ENCODE data around the gene MAP3K5. TPM values are rescaled to one million over a fixed set of nuclear protein-coding genes. Genes with fewer than 3 reads are reported as not detected.

Gene MAP3K5
- total RNA-seq, 1 experiment from 2014 or later, result 15.8 TPM

GRCh38 chr6:136699358-136699757 is 92.9 kb downstream of the MAP3K5 start:
- Mint-ChIP-seq H3K4me3 (ENCODE audit: low read depth, unreplicated experiment) (no peak overlapping the region), H3K4me1 (ENCODE audit: low read depth, unreplicated experiment) (peaks cover 28% of the 10 kb centered on the region), H3K9me3 (ENCODE audit: low read depth, unreplicated experiment) (no peaks in the 10 kb centered on the region), H3K27ac (ENCODE audit: unreplicated experiment) (peak overlapping the region; percentile 45), H3K27me3 (ENCODE audit: unreplicated experiment) (no peaks in the 10 kb centered on the region), H3K36me3 (ENCODE audit: insufficient read depth, unreplicated experiment) (no peaks in the 10 kb centered on the region)
- DNase-seq, result no peak
- CTCF ChIA-PET, result no interaction called here
- intact Hi-C loops (cut with micrococcal nuclease; ENCODE audit: unreplicated experiment), result no loop called here
- BruUV-seq (replicated peaks), result no TSS peak
- TF ChIP-seq, protein P1, sequence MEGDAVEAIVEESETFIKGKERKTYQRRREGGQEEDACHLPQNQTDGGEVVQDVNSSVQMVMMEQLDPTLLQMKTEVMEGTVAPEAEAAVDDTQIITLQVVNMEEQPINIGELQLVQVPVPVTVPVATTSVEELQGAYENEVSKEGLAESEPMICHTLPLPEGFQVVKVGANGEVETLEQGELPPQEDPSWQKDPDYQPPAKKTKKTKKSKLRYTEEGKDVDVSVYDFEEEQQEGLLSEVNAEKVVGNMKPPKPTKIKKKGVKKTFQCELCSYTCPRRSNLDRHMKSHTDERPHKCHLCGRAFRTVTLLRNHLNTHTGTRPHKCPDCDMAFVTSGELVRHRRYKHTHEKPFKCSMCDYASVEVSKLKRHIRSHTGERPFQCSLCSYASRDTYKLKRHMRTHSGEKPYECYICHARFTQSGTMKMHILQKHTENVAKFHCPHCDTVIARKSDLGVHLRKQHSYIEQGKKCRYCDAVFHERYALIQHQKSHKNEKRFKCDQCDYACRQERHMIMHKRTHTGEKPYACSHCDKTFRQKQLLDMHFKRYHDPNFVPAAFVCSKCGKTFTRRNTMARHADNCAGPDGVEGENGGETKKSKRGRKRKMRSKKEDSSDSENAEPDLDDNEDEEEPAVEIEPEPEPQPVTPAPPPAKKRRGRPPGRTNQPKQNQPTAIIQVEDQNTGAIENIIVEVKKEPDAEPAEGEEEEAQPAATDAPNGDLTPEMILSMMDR (IDR thresholded peaks at IDR 0.05; ENCODE audit: unreplicated experiment), result no peak

DNA sequence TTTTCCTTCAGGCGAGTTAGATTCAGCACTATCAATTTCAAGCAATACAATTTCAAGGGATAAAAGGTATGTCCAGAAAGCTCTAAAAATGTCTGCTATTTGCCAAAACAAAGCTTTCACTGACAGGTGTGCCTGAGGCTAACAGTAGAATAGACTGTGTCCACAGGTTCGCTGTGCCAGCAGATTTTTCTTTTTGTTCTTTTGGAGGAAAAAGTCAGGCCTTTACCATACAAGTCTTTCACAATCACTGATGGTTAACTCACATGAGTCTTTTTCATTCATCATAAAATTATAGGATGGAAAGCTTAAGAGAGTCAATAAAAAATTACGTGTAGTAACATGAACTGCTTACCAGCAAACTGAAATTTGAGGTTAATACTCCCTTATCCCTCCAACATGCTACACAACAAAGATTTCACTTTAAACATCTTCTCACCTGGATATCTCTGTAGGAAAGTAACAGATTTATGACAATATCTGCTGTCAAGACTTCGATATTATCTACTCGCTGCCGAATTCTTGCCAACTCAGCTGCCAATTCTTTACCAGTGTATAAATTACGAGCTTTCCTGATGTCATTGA is 95.4 kb downstream of the MAP3K5 start:
- Mint-ChIP-seq H3K9me3 (ENCODE audit: low read depth, unreplicated experiment) (no peaks in the 10 kb centered on the region), H3K4me3 (ENCODE audit: low read depth, unreplicated experiment) (no peak overlapping the region), H3K27ac (ENCODE audit: unreplicated experiment) (no peak overlapping the region), H3K36me3 (ENCODE audit: insufficient read depth, unreplicated experiment) (no peaks in the 10 kb centered on the region), H3K4me1 (ENCODE audit: low read depth, unreplicated experiment) (peaks cover 28% of the 10 kb centered on the region), H3K27me3 (ENCODE audit: unreplicated experiment) (no peaks in the 10 kb centered on the region)
- no peak for DNase-seq
- CTCF ChIA-PET, result no interaction called here
- intact Hi-C loops (cut with micrococcal nuclease; ENCODE audit: unreplicated experiment), result no loop called here
- TF ChIP-seq, protein P1 (IDR thresholded peaks at IDR 0.05; ENCODE audit: unreplicated experiment), result no peak
- no TSS peak for BruUV-seq (replicated peaks)

DNA sequence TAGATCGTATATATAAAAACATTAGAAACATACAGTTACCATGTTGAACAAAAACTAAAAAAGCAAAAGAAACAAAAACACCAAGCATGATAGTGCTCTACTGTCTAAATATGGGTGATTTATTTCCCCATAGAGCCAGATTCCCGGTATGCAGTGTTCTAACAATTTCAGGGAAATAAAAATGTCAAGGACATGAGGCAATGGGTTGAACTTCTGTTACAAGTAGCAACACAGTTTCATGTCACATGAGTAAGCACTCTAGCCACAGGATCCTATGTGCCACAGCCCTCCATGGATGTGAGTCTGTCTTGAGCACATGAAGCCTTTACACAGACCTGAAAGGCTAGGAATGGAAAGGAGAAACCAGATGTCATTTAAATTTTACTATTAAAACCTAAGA is 96.0 kb downstream of the MAP3K5 start:
- H3K9me3 Mint-ChIP-seq (ENCODE audit: low read depth, unreplicated experiment), result no peaks in the 10 kb centered on the region
- TF ChIP-seq, protein P1 (IDR thresholded peaks at IDR 0.05; ENCODE audit: unreplicated experiment), result no peak
- no peaks in the 10 kb centered on the region for H3K36me3 Mint-ChIP-seq (ENCODE audit: insufficient read depth, unreplicated experiment)
- H3K4me3 Mint-ChIP-seq (ENCODE audit: low read depth, unreplicated experiment), result no peak overlapping the region
- BruUV-seq (replicated peaks), result no TSS peak
- no peak overlapping the region for H3K27ac Mint-ChIP-seq (ENCODE audit: unreplicated experiment)
- no peak for DNase-seq
- no peaks in the 10 kb centered on the region for H3K27me3 Mint-ChIP-seq (ENCODE audit: unreplicated experiment)
- peaks cover 22% of the 10 kb centered on the region for H3K4me1 Mint-ChIP-seq (ENCODE audit: low read depth, unreplicated experiment)
- CTCF ChIA-PET, result no interaction called here
- intact Hi-C loops (cut with micrococcal nuclease; ENCODE audit: unreplicated experiment), result no loop called here

DNA sequence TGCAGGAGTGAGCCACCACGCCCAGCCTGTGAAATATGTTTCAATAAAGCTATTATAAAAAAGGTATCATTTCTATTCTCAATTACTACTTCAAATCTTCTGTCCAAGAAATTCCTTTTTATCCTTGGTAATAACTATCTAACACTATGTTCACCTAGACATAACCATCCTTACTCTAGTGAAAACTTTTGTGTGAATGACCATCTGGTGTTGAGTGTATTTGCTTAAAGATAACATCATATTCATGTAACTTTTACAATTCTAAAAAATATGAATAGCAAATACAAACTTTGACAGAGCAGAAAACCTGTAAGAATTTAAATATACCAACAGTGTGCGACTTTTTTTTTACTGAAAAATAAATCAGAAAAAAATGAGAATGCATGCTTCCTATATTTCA is 96.9 kb downstream of the MAP3K5 start:
- H3K4me1 Mint-ChIP-seq (ENCODE audit: low read depth, unreplicated experiment), result peaks cover 14% of the 10 kb centered on the region

More for the DNA sequence above, 96.9 kb downstream of the MAP3K5 start:
- H3K4me3 Mint-ChIP-seq (ENCODE audit: low read depth, unreplicated experiment), result no peak overlapping the region
- H3K36me3 Mint-ChIP-seq (ENCODE audit: insufficient read depth, unreplicated experiment), result no peaks in the 10 kb centered on the region
- intact Hi-C loops (cut with micrococcal nuclease; ENCODE audit: unreplicated experiment), result no loop called here
- H3K27ac Mint-ChIP-seq (ENCODE audit: unreplicated experiment), result no peak overlapping the region
- no peaks in the 10 kb centered on the region for H3K9me3 Mint-ChIP-seq (ENCODE audit: low read depth, unreplicated experiment)
- TF ChIP-seq, protein P1 (IDR thresholded peaks at IDR 0.05; ENCODE audit: unreplicated experiment), result no peak
- BruUV-seq (replicated peaks), result no TSS peak
- DNase-seq, result no peak
- CTCF ChIA-PET, result no interaction called here
- H3K27me3 Mint-ChIP-seq (ENCODE audit: unreplicated experiment), result no peaks in the 10 kb centered on the region
